ENCODE results near the gene AFF3.

AFF3 gene, protein sequence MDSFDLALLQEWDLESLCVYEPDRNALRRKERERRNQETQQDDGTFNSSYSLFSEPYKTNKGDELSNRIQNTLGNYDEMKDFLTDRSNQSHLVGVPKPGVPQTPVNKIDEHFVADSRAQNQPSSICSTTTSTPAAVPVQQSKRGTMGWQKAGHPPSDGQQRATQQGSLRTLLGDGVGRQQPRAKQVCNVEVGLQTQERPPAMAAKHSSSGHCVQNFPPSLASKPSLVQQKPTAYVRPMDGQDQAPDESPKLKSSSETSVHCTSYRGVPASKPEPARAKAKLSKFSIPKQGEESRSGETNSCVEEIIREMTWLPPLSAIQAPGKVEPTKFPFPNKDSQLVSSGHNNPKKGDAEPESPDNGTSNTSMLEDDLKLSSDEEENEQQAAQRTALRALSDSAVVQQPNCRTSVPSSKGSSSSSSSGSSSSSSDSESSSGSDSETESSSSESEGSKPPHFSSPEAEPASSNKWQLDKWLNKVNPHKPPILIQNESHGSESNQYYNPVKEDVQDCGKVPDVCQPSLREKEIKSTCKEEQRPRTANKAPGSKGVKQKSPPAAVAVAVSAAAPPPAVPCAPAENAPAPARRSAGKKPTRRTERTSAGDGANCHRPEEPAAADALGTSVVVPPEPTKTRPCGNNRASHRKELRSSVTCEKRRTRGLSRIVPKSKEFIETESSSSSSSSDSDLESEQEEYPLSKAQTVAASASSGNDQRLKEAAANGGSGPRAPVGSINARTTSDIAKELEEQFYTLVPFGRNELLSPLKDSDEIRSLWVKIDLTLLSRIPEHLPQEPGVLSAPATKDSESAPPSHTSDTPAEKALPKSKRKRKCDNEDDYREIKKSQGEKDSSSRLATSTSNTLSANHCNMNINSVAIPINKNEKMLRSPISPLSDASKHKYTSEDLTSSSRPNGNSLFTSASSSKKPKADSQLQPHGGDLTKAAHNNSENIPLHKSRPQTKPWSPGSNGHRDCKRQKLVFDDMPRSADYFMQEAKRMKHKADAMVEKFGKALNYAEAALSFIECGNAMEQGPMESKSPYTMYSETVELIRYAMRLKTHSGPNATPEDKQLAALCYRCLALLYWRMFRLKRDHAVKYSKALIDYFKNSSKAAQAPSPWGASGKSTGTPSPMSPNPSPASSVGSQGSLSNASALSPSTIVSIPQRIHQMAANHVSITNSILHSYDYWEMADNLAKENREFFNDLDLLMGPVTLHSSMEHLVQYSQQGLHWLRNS (N-terminal part only)

DNA sequence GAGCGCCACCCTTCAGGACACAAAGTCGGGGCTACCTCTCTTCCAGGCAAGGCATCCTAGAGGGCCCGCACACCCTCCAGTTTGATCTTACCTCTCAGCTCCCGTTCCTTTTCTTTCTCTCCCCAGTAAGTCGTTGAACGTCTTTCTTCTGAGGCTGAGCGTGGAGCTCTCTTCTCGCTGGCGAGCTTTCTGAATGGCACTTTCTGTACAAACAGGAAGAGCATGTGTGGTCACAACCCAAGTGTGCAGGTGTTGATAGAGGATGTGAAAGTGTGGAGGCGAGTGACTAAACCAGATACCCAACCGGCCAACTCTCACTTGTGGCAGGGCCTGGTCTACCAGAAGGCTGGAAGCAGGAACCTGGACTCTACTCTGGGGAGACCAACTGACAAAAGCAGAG is at the start of gene AFF3:
Gene AFF3, minus strand, starts transcription at position 198 of the 400 bp plus-strand sequence. CDS start 38,136 bp downstream, outside the sequence.
- TF ChIP-seq, protein P1, sequence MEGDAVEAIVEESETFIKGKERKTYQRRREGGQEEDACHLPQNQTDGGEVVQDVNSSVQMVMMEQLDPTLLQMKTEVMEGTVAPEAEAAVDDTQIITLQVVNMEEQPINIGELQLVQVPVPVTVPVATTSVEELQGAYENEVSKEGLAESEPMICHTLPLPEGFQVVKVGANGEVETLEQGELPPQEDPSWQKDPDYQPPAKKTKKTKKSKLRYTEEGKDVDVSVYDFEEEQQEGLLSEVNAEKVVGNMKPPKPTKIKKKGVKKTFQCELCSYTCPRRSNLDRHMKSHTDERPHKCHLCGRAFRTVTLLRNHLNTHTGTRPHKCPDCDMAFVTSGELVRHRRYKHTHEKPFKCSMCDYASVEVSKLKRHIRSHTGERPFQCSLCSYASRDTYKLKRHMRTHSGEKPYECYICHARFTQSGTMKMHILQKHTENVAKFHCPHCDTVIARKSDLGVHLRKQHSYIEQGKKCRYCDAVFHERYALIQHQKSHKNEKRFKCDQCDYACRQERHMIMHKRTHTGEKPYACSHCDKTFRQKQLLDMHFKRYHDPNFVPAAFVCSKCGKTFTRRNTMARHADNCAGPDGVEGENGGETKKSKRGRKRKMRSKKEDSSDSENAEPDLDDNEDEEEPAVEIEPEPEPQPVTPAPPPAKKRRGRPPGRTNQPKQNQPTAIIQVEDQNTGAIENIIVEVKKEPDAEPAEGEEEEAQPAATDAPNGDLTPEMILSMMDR (IDR thresholded peaks at IDR 0.05; ENCODE audit: borderline replicate concordance, insufficient read depth, low read depth, low read length) = no peak
- H3K4me3 ChIP-seq (ENCODE audit: low read depth, low read length) = peak within 1 kb of the TSS; percentile 57

DNA sequence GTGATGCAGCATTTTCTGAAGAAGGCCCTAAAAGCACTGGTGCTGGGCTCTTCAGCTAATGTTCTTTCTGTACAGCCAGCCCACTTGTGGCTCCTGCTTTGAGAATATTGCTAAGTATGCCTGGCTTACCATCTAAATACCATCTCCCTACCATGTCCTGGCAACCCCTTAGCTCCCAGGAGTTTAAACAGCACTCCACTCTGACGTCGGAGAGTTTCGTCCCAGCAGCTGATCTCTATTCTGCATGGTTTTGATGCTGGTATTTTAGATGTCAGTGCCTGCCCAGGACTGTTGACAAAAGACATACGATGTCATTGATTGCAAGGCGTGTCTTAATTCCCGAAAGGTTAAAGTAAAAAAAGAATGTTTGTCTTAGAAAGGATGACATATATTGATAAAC is 47.0 kb upstream of the AFF3 start:
- TF ChIP-seq, protein P1 (IDR thresholded peaks at IDR 0.05; ENCODE audit: borderline replicate concordance, insufficient read depth, low read depth, low read length) = no peak
- H3K4me3 ChIP-seq (ENCODE audit: low read depth, low read length) = no peak overlapping the region

DNA sequence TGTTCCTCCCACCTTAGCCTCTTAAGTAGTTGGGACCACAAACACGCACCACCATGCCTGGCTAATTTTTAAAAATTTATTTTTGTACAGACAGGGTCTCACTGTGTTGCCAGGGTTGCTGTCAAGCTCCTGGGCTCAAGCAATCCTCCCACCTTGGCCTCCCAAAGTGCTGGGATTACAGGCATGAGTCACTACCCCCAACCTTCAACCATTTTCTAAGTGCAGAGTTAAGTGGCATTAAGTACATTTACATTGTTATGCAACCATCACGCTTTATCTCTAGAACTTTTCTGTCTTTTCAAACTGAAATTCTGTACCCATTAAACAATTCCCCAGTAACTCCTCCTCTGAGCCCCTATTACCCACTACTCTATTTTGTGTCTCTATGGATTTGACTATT is 45.9 kb upstream of the AFF3 start:
- H3K4me3 ChIP-seq (ENCODE audit: low read depth, low read length) = no peak overlapping the region
- TF ChIP-seq, protein P1 (IDR thresholded peaks at IDR 0.05; ENCODE audit: borderline replicate concordance, insufficient read depth, low read depth, low read length) = no peak

DNA sequence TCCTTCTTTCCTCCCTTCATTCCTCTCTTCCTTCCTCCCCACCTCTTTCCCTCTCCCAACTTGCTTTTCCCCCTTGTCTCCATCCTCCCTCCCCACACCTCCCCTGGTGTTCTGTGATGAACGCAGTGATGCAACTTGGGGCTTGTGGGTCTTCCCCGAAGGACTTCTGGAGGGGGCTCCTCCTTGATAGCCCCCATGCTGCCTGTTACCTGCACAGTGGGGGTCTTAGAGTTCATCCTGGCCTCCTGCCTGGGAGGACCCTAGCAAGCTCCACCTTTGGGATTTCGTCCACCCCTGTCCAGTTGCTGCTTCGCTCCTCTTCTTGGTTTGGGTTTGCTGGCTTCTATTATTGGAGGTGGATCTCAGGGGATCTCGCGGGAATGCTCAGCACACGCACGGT is 43.7 kb upstream of the AFF3 start:
- no peak overlapping the region for H3K4me3 ChIP-seq (ENCODE audit: low read depth, low read length)
- TF ChIP-seq, protein P1 (IDR thresholded peaks at IDR 0.05; ENCODE audit: borderline replicate concordance, insufficient read depth, low read depth, low read length) = no peak

DNA sequence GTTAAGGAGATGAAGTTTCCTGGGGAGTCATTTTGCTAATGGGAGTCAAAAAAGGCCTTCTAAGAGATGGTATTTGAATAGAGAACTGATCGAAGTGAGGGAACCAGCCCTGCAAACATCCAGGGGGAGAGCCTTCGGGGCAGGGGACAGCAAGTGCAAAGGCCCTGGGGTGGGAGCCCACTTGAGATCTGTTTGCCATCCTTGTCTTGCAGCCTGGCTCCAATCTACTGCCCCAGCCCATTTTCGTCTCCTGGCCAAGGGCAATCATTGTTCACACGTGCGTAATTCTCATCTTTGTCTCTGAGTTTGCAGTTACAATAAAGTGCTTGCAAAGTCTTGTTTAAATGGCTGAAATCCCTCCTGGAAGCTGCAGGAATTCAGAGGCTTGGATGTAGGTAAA is 43.1 kb upstream of the AFF3 start:
- TF ChIP-seq, protein P1 (IDR thresholded peaks at IDR 0.05; ENCODE audit: borderline replicate concordance, insufficient read depth, low read depth, low read length) = no peak
- no peak overlapping the region for H3K4me3 ChIP-seq (ENCODE audit: low read depth, low read length)

DNA sequence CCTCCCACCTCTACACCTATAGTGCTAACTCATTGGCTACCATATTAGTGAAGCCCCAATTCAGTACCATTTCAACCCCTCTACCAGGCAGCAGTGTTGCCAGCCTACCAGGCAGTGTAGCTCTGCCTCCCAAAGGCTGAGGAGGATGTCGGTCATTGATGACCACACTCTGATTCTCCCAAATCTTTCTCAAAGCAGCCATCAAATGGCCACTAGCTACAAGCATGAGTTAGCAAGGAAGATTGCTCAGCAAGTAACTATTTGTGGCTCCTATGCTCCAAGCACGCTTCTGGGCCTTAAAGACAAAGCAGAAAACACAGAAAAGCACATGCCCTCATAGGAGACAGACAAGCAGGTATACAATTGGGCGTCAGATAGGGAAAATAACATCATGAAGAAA is 42.7 kb upstream of the AFF3 start:
- TF ChIP-seq, protein P1 (IDR thresholded peaks at IDR 0.05; ENCODE audit: borderline replicate concordance, insufficient read depth, low read depth, low read length) = no peak
- H3K4me3 ChIP-seq (ENCODE audit: low read depth, low read length) = no peak overlapping the region

All from GM12875 (cell line).